Stimulated activated CD8-positive, alpha-beta memory T cell treated with anti-CD3 and anti-CD28 coated beads, Interleukin-12 subunit alpha, Interleukin-12 subunit beta, amount 100 ng/mL, for 4 hours (primary cell): Measurements from ENCODE around the gene ING2.
"Not testable (repeated sequence)": the region's sequence is repeated elsewhere in the genome, so short reads cannot be mapped to it uniquely, and the experiment has no call there.

Experiments
- DNase-seq: peaks from one replicate; pipeline ENCODE4 v3.0.0-alpha.2; 2020; ENCODE audit warnings: low read depth

Gene ING2

DNA sequence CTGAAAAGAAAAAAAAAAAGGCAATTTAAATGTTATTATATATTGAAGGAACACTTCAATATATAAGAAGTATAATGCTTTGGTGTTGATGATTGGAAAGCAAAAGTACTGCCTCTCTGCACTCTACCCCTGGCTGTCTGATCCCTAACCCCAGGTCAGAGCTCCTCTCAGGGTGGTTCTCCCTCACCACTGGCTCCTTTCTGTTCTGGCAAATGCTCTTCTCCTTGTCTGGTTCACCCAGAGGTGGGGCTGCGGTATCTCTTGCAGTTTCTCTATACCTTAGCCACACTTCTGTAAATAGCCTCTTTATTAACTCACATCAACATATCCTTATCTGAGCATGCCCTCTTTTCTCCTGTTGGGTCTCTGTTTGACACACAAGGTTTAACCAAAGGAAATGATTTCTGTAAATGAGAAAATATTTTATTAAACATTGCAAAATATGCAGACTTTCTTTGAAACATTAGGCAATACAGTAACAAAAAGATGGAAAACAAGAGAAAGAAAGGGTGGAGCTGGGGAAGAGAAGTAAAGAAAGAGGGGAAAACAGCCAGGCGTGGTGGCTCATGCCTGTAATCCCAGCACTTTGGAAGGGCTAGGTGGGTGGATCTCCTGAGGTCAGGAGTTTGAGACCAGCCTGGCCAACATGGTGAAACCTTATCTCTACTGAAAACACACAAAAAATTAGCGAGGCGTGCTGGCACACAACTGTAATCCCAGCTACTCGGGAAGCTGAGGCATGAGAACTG is 45.7 kb downstream of the ING2 start:
- DNase-seq, result no peak

- DNase-seq, result no peak
These were observed 47.7 kb downstream of the ING2 start for GRCh38 chr4:183552274-183553146.

GRCh38 chr4:183553147-183553478 is 48.3 kb downstream of the ING2 start:
- not testable (repeated sequence) for DNase-seq

- no peak for DNase-seq
These were observed 48.9 kb downstream of the ING2 start for GRCh38 chr4:183553601-183554345.

GRCh38 chr4:183554346-183554686 is 49.5 kb downstream of the ING2 start:
- no peak for DNase-seq

- DNase-seq, result no peak
These were observed 50.2 kb downstream of the ING2 start for GRCh38 chr4:183554878-183555585.

GRCh38 chr4:183556947-183557346 is 52.1 kb downstream of the ING2 start:
- no peak for DNase-seq

GRCh38 chr4:183557611-183558010 is 52.8 kb downstream of the ING2 start:
- no peak for DNase-seq

GRCh38 chr4:183558873-183559272 is 54.0 kb downstream of the ING2 start:
- DNase-seq, result no peak

GRCh38 chr4:183561905-183562304 is 57.0 kb downstream of the ING2 start:
- DNase-seq, result no peak
